Peyer's patch (tissue), 4 donors: Measurements from ENCODE around the gene FILIP1.

Source experiments
- POLR2A ChIP-seq, 2 donors: fragments of 450-650 bp; IDR thresholded peaks; one replicate each; pipeline ENCODE4 v1.5.1; 2017; ENCODE audit warnings: antibody characterized with exemption in 2 of 2, mild to moderate bottlenecking in 2 of 2, moderate library complexity in 2 of 2
- TF ChIP-seq, protein P1 (sequence below), 6 experiments: fragments of 450-650 bp in 4 of 6; fragments of 200-600 bp in 2 of 6; sonication (generic) in 1 of 6; IDR thresholded peaks; one replicate each; pipeline ENCODE4 v1.5.1; 2017 to 2019; ENCODE audit warnings: antibody characterized with exemption in 6 of 6, mild to moderate bottlenecking in 3 of 6, moderate library complexity in 1 of 6

DNA sequence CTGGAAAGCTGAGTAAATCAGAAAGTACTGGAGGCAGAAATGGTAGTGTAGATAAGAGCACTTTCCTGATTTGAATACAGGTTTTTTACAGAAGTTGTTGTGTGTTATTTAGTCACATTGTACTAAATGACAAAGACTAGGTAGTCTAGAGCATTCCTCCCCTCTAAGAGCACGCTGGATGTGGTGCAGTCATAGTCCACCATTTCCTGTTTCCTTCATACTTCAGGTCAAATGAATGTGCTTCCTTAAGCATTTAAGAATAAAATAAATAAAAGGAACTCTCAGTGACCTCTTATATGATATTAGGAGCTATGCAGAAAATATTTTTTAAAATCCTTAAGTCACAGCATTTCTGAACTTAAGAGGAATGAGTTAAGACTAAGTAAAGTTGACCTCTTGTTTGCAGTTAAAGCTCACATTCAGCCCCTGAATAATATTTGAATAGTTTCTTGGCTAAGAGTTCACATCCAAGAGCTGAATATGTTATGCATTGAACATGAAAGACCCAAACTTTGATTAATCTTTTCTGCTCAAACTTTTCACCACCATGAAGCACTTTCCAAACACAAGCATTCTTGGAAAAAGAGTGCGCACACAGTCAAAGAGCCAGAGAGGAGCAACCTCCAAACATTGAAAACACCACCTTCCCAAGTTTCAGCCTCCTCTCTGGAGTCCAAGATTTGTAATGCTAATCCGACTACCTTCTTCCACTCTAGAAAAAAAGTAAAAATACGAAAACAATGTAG lies 155.6 kb downstream of the FILIP1 start:
- TF ChIP-seq, protein P1, sequence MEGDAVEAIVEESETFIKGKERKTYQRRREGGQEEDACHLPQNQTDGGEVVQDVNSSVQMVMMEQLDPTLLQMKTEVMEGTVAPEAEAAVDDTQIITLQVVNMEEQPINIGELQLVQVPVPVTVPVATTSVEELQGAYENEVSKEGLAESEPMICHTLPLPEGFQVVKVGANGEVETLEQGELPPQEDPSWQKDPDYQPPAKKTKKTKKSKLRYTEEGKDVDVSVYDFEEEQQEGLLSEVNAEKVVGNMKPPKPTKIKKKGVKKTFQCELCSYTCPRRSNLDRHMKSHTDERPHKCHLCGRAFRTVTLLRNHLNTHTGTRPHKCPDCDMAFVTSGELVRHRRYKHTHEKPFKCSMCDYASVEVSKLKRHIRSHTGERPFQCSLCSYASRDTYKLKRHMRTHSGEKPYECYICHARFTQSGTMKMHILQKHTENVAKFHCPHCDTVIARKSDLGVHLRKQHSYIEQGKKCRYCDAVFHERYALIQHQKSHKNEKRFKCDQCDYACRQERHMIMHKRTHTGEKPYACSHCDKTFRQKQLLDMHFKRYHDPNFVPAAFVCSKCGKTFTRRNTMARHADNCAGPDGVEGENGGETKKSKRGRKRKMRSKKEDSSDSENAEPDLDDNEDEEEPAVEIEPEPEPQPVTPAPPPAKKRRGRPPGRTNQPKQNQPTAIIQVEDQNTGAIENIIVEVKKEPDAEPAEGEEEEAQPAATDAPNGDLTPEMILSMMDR (IDR thresholded peaks at IDR 0.05) = no peak
- no peak for TF ChIP-seq POLR2A (IDR thresholded peaks at IDR 0.05)
